Measurements from ENCODE around the gene ZNRD2.

DNA sequence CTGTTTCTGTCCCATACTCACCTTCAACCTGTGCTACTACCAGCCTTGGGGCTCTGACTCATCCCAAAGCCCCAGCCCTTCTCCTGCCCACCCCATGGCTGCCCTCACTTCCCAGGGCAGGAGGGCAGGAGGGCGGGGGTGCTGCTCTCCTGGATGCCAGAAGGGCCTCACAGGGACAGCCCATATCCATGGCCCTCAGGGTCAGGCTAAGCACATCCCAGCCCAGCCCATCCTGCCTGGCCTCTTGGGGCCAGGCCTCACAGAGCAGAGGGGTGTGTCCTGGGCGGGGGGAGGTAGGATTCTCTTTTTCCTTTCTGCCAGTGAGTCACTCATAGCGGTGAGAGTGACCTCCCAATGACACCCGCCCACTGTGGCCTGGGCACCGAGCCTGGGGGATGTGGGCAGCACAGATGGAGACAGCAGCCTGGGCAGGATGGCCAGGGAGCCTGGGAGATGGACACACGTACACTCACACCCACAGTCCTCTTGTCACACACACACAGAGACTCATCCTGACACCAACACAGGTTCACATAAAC is 14.5 kb upstream of the ZNRD2 start:
- TF ChIP-seq EZH2 (IDR thresholded peaks at IDR 0.05) (no peak), POLR2AphosphoS5 (IDR thresholded peaks at IDR 0.05; ENCODE audit: borderline replicate concordance, low read depth, low read length) (no peak)
